ENCODE results near the gene PRMT2.
"Not testable (repeated sequence)": the region's sequence is repeated elsewhere in the genome, so short reads cannot be mapped to it uniquely, and the experiment has no call there.

The PRMT2 gene

DNA sequence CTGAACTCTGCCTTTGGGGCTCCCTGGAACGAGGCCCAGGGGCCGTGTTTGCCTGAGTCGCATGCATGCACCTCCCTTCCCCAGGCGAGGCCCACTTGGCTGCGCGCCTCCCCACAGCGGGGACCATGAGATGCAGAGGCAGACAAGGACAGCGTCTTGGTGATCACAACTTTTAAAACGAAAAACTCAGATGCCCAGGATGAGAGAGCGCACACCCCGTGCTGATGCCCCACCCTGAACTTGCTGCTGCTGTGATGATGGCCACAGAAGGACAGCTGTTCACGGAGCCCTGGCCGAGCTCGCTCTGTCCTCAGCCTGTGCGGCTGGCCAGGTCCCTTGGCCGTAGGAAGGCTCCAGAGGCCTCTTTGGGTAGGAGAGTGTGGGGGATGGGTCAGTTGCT is 11.4 kb upstream of the PRMT2 start:
- no peak for TF ChIP-seq CTCF (conservative IDR thresholded peaks at IDR 0.05; ENCODE audit: low read depth, low read length)
- no peak overlapping the region for H3K4me3 ChIP-seq (ENCODE audit: low read depth, low read length)
- DNase-seq (ENCODE audit: low read depth), result no peak

DNA sequence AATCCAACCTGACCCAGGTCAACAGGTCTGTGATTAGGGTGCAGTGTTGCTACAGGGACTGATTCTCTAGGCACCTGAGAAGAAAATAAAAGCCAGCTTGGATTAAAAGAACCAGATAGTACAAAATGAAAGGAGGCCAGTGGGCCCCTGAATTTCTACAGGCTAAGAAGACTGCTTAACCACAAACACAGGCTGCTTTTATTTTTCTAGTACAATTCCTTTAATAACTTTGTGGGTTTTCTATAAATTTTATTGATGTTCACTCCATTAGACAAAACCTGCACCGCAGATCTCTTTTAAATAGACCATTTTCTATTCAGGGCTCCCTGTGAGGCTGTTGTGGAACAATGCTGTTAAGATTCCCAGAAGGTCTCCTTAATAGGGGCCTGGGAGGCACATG is 9.7 kb upstream of the PRMT2 start:
- no peak overlapping the region for H3K4me3 ChIP-seq (ENCODE audit: low read depth, low read length)
- no peak for DNase-seq (ENCODE audit: low read depth)
- no peak for TF ChIP-seq CTCF (conservative IDR thresholded peaks at IDR 0.05; ENCODE audit: low read depth, low read length)

DNA sequence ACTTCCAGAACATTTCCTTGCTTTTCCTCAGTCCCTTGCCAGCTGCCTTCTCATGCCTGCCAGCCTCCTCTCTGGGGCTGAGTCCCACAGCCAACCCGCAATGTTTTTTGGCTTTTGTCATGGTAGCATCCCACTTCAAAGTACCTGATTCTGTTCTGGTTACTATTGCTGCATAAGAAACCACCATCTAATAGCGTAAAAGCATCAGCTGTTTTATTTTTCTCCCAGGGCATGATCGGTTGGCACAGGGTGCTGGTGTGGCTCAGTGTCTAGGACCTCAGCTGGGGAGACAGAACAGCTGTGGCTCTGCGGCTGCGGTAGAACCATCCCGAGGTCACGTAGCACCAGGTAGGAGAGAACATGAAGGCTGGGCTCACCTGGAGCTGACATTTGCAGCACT is 8.9 kb upstream of the PRMT2 start:
- TF ChIP-seq CTCF (conservative IDR thresholded peaks at IDR 0.05; ENCODE audit: low read depth, low read length), result no peak
- no peak overlapping the region for H3K4me3 ChIP-seq (ENCODE audit: low read depth, low read length)
- DNase-seq (ENCODE audit: low read depth), result no peak

DNA sequence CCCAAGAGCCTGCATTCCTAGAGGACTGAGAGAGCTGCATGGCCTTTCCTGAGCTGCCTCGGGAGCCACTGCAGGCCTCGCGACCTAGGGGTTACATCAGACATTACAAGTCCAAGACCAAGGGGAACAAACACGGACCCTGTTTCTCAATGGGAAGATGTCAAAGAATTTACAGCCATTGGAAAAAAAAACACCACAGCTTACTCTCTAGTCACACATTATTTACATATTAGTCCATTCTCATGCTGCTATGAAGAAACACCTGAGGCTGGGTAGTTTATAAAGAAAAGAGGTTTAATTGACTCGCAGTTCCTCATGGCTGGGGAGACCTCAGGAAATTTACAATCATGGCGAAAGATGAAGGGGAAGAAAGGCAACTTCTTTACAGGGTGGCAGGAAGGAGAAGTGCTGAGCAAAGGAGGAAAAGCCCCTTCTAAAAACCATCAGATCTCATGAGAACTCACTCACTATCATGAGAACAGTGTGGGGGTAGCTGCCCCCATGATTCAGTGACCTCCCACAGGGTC is 8.4 kb upstream of the PRMT2 start:
- DNase-seq (ENCODE audit: low read depth), result no peak
- no peak for TF ChIP-seq CTCF (conservative IDR thresholded peaks at IDR 0.05; ENCODE audit: low read depth, low read length)
- no peak overlapping the region for H3K4me3 ChIP-seq (ENCODE audit: low read depth, low read length)

DNA sequence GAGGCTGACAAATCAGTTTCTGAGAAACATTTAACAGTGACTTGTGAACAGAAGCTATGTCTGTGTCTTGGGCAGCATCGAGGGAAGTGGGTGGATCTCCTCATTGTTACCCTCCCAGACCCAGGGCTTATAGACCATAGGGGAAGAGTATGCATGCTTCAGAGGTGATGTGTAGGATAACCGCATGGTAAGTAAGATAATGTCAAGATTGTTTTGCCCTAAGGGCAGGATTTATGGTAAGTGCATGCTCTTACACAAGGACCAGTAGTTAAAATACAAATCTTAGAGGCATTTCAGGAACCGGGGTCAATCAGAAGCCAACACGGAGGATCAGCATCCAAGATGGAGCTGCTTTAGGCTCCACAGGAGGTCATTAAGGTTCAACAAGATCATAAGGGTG is 7.7 kb upstream of the PRMT2 start:
- no peak overlapping the region for H3K4me3 ChIP-seq (ENCODE audit: low read depth, low read length)
- no peak for DNase-seq (ENCODE audit: low read depth)
- no peak for TF ChIP-seq CTCF (conservative IDR thresholded peaks at IDR 0.05; ENCODE audit: low read depth, low read length)

- H3K4me3 ChIP-seq (ENCODE audit: low read depth, low read length), result no peak overlapping the region
Observed at GRCh38 chr21:46628868-46629267, 6.6 kb upstream of the PRMT2 start.

GRCh38 chr21:46630915-46631314 is 4.6 kb upstream of the PRMT2 start:
- not testable (repeated sequence) for H3K4me3 ChIP-seq (ENCODE audit: low read depth, low read length); DNase-seq (ENCODE audit: low read depth)

More at GRCh38 chr21:46628868-46629267, 6.6 kb upstream of the PRMT2 start:
- no peak for DNase-seq (ENCODE audit: low read depth)
- no peak for TF ChIP-seq CTCF (conservative IDR thresholded peaks at IDR 0.05; ENCODE audit: low read depth, low read length)

DNA sequence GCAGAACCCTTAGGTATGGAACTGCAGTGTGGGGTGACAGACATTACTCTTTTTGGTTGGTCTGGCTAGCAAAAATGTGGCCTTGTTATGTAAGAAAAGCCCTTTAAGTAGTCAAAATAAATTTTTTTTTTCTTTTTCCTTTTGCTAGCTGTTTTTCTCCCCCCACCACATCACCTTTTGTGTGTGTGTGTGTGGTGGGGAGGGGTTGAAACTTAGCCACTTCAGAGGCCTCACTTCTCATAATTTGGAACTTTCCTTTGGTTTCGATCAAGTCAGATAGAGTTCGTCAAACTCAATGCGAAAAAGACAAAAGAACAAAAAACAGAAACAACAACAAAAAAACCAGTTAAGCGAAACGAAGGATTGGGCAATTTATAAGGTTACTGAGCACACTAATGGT is 1.9 kb upstream of the PRMT2 start:
- no peak for DNase-seq (ENCODE audit: low read depth)

More for the DNA sequence above, 1.9 kb upstream of the PRMT2 start:
- no peak overlapping the region for H3K4me3 ChIP-seq (ENCODE audit: low read depth, low read length)
- no peak for TF ChIP-seq CTCF (conservative IDR thresholded peaks at IDR 0.05; ENCODE audit: low read depth, low read length)
